ENCODE measurements around the gene HIBCH. TPM values are rescaled to one million over a fixed set of nuclear protein-coding genes. Genes with fewer than 3 reads are reported as not detected.
"Not testable (repeated sequence)": the region's sequence is repeated elsewhere in the genome, so short reads cannot be mapped to it uniquely, and the experiment has no call there.

The HIBCH gene
- total RNA-seq, 1 donor from 2014 or later = 38.8 TPM

DNA sequence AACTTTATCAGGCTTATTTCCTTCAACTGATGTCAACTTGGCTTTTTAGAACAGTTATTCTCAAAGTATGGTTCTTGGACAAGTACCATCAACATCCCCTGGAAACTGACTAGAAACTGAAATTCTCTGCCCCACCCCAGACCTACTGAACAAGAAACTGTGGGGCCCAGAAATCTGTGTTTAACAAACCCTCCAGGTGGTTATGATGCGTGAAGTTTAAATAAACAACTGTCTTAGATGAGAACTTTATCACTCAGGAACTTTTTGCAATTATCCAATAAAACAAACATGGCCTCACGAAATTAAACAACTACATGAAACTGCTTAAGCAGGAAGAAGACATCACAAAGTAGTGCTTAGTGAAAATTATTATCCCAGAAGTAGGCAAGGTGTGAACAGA lies 4.4 kb downstream of the HIBCH start:
- no peak overlapping the region for H3K27ac Mint-ChIP-seq

GRCh38 chr2:190313880-190314279 lies 5.7 kb downstream of the HIBCH start:
- no peaks in the 10 kb centered on the region for H3K9me3 ChIP-seq (ENCODE audit: low read depth)
- no peak overlapping the region for H3K9ac ChIP-seq
- H3K4me1 ChIP-seq = peaks cover 6% of the 10 kb centered on the region
- H3K4me2 ChIP-seq = no peak overlapping the region
- H3K9me3 Mint-ChIP-seq = no peaks in the 10 kb centered on the region
- H3K36me3 ChIP-seq = peaks cover 4% of the 10 kb centered on the region
- H3K27ac ChIP-seq = no peak overlapping the region
- TF ChIP-seq EZH2phosphoT487 (IDR thresholded peaks at IDR 0.05) = no peak
- no peak for TF ChIP-seq CTCF (IDR thresholded peaks at IDR 0.05)
- no peak for TF ChIP-seq EZH2 (IDR thresholded peaks at IDR 0.05)
- H4K20me1 ChIP-seq (ENCODE audit: low read depth) = peaks cover 18% of the 10 kb centered on the region
- H3K27me3 Mint-ChIP-seq (ENCODE audit: insufficient read depth, low read depth) = peaks cover 2% of the 10 kb centered on the region
- H3K4me3 Mint-ChIP-seq = no peak overlapping the region
- H3K4me1 Mint-ChIP-seq = peaks cover 17% of the 10 kb centered on the region
- H3F3A ChIP-seq (ENCODE audit: low read depth) = no peaks in the 10 kb centered on the region
- DNase-seq (ENCODE audit: low spot score) = no peak
- H3K27me3 ChIP-seq = no peaks in the 10 kb centered on the region
- H3K27ac Mint-ChIP-seq = no peak overlapping the region
- peaks cover 84% of the 10 kb centered on the region for H3K79me2 ChIP-seq (ENCODE audit: low read depth)
- no peak overlapping the region for H3K4me3 ChIP-seq
- H3K36me3 Mint-ChIP-seq = peaks cover 5% of the 10 kb centered on the region
- no peak overlapping the region for H2AFZ ChIP-seq (replicated peaks)

More for the DNA sequence above, 4.4 kb downstream of the HIBCH start:
- Histone ChIP-seq H3K27me3 (no peaks in the 10 kb centered on the region), H3F3A (ENCODE audit: low read depth) (peaks cover 4% of the 10 kb centered on the region), H3K79me2 (ENCODE audit: low read depth) (peaks cover 81% of the 10 kb centered on the region), H3K4me2 (no peak overlapping the region), H3K9me3 (ENCODE audit: low read depth) (no peaks in the 10 kb centered on the region), H3K4me3 (no peak overlapping the region), H3K36me3 (peaks cover 4% of the 10 kb centered on the region), H4K20me1 (ENCODE audit: low read depth) (peaks cover 14% of the 10 kb centered on the region), H2AFZ (replicated peaks) (no peak overlapping the region), H3K27ac (no peak overlapping the region), H3K9ac (no peak overlapping the region), H3K4me1 (peaks cover 7% of the 10 kb centered on the region)
- H3K27me3 Mint-ChIP-seq (ENCODE audit: insufficient read depth, low read depth) = peaks cover 2% of the 10 kb centered on the region
- H3K4me3 Mint-ChIP-seq = no peak overlapping the region
- peaks cover 18% of the 10 kb centered on the region for H3K4me1 Mint-ChIP-seq
- TF ChIP-seq EZH2phosphoT487 (IDR thresholded peaks at IDR 0.05) (no peak), CTCF (IDR thresholded peaks at IDR 0.05) (no peak), EZH2 (IDR thresholded peaks at IDR 0.05) (no peak)
- H3K36me3 Mint-ChIP-seq = peaks cover 2% of the 10 kb centered on the region
- no peak for DNase-seq (ENCODE audit: low spot score)
- no peaks in the 10 kb centered on the region for H3K9me3 Mint-ChIP-seq

DNA sequence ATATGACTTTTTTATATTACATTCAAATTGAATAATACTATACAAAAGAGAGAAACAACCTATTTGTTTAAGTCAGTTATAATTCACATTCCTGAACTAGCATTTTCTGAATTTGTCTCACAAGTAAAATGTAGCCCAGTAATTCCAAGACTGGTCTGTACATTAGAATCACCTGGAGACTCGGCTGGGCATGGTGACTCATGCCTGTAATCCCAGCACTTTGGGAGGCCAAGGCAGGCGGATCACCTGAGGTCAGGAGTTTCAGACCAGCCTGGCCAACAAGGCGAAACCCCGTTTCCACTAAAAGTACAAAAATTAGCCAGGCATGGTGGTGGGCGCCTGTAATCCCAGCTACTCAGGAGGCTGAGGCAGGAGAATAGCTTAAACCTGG lies 7.0 kb downstream of the HIBCH start:
- not testable (repeated sequence) for H3K27ac ChIP-seq; H3K9me3 Mint-ChIP-seq; H3K4me1 ChIP-seq; H3K27me3 ChIP-seq; H3F3A ChIP-seq (ENCODE audit: low read depth); H3K4me2 ChIP-seq; H3K4me3 Mint-ChIP-seq; H3K9me3 ChIP-seq (ENCODE audit: low read depth); H3K4me3 ChIP-seq; H3K4me1 Mint-ChIP-seq; H3K27ac Mint-ChIP-seq; H3K27me3 Mint-ChIP-seq (ENCODE audit: insufficient read depth, low read depth); DNase-seq (ENCODE audit: low spot score); H3K9ac ChIP-seq; H3K36me3 ChIP-seq; H2AFZ ChIP-seq (replicated peaks)
- Histone ChIP-seq H4K20me1 (ENCODE audit: low read depth) (peaks cover 25% of the 10 kb centered on the region), H3K79me2 (ENCODE audit: low read depth) (peaks cover 83% of the 10 kb centered on the region)
- peaks cover 14% of the 10 kb centered on the region for H3K36me3 Mint-ChIP-seq

DNA sequence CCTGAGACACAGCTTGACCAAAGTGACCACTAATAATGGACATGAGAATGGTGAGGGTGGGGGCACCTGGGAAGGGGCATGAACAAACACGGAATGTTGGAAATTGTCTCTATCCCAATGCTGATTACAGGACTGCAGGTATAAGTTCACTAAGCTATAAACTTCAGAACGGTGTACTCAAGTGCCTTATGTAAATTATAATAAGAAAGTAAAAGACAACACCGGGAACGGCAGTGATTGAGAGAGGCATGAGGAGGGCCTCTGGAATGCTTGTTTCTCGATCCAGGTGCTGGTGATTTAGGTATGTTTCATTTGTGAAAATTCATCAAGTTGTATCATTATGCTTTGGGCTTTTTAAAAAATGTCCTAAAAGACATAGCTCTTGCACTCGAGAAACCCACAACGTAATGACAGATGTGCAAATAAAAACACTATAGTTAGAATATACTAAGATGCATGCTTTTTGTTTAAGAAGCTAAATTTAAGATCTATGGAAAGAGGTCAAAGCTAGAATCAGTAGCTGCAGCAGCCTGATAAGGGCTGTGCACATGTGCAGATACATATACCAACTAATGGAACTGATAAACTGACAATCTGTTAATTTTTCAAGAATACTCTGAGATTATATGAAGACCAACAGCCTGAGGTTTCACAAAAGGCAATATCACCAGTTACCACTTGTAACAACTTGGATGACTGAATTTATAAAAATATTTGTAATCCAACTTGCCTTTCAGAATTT lies 7.6 kb downstream of the HIBCH start:
- Histone ChIP-seq H4K20me1 (ENCODE audit: low read depth) (peaks cover 29% of the 10 kb centered on the region), H3K9ac (no peak overlapping the region), H3F3A (ENCODE audit: low read depth) (no peaks in the 10 kb centered on the region), H3K4me2 (no peak overlapping the region), H3K79me2 (ENCODE audit: low read depth) (peaks cover 80% of the 10 kb centered on the region), H3K4me3 (no peak overlapping the region), H3K36me3 (peaks cover 4% of the 10 kb centered on the region), H3K9me3 (ENCODE audit: low read depth) (no peaks in the 10 kb centered on the region), H2AFZ (replicated peaks) (no peak overlapping the region), H3K4me1 (no peaks in the 10 kb centered on the region), H3K27me3 (no peaks in the 10 kb centered on the region), H3K27ac (no peak overlapping the region)
- Mint-ChIP-seq H3K27me3 (ENCODE audit: insufficient read depth, low read depth) (peaks cover 2% of the 10 kb centered on the region), H3K4me1 (peaks cover 3% of the 10 kb centered on the region), H3K9me3 (no peaks in the 10 kb centered on the region), H3K27ac (no peak overlapping the region), H3K36me3 (peaks cover 14% of the 10 kb centered on the region), H3K4me3 (no peak overlapping the region)
- TF ChIP-seq CTCF (IDR thresholded peaks at IDR 0.05) (no peak), EZH2phosphoT487 (IDR thresholded peaks at IDR 0.05) (no peak), EZH2 (IDR thresholded peaks at IDR 0.05) (no peak)
- DNase-seq (ENCODE audit: low spot score) = no peak
